ENCODE results near the gene ARMC12.

ARMC12 gene

DNA sequence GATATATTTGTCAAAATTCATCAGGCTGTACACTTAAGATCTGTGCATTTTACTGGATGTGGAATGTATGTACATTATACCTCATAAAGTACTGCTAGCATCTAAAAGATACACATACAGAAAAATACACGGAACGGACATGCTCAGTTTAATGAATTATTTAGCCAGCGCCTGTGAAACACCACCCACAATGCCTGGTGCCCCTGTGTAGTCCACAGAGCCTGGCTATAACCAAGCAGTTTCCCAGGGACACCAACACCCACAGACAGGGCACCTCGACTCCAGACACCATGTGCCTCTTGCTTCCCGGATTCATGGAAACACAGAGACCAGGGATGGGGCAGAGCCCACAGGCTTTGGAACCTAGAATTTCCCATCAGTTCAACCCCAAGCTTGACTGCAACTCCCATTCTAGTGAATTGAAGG lies 17.4 kb upstream of the ARMC12 start:
- H4K20me1 ChIP-seq (ENCODE audit: control insufficient read depth, insufficient read depth, low read depth, low read length), result no peaks in the 10 kb centered on the region
- H3K4me2 ChIP-seq (ENCODE audit: low read length), result peak overlapping the region; percentile 91
- peaks cover 12% of the 10 kb centered on the region for H3F3A ChIP-seq (ENCODE audit: control insufficient read depth, insufficient read depth)
- peaks cover 59% of the 10 kb centered on the region for H3K4me1 ChIP-seq (ENCODE audit: control insufficient read depth, low read length)
- no peaks in the 10 kb centered on the region for H3K36me3 ChIP-seq (ENCODE audit: control insufficient read depth, low read length)
- peak overlapping the region; percentile 72 for H3K4me3 ChIP-seq (ENCODE audit: low read length)
- H3K9me2 ChIP-seq (replicated peaks; ENCODE audit: control insufficient read depth, low read length), result no peaks in the 10 kb centered on the region
- no peaks in the 10 kb centered on the region for H3K9me3 ChIP-seq (ENCODE audit: control insufficient read depth, insufficient read depth, low read length)
- no peaks in the 10 kb centered on the region for H3K79me2 ChIP-seq (ENCODE audit: control insufficient read depth, low read length)
- H3K27ac ChIP-seq (ENCODE audit: low read depth, low read length), result peak overlapping the region; percentile 82
- TF ChIP-seq EZH2phosphoT487 (IDR thresholded peaks at IDR 0.05; ENCODE audit: borderline replicate concordance, low read length), result no peak
- TF ChIP-seq, protein P1, sequence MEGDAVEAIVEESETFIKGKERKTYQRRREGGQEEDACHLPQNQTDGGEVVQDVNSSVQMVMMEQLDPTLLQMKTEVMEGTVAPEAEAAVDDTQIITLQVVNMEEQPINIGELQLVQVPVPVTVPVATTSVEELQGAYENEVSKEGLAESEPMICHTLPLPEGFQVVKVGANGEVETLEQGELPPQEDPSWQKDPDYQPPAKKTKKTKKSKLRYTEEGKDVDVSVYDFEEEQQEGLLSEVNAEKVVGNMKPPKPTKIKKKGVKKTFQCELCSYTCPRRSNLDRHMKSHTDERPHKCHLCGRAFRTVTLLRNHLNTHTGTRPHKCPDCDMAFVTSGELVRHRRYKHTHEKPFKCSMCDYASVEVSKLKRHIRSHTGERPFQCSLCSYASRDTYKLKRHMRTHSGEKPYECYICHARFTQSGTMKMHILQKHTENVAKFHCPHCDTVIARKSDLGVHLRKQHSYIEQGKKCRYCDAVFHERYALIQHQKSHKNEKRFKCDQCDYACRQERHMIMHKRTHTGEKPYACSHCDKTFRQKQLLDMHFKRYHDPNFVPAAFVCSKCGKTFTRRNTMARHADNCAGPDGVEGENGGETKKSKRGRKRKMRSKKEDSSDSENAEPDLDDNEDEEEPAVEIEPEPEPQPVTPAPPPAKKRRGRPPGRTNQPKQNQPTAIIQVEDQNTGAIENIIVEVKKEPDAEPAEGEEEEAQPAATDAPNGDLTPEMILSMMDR (IDR thresholded peaks at IDR 0.05; ENCODE audit: low read depth, low read length, poor library complexity, severe bottlenecking), result no peak
- no peaks in the 10 kb centered on the region for H3K27me3 ChIP-seq (ENCODE audit: control insufficient read depth, low read length)

DNA sequence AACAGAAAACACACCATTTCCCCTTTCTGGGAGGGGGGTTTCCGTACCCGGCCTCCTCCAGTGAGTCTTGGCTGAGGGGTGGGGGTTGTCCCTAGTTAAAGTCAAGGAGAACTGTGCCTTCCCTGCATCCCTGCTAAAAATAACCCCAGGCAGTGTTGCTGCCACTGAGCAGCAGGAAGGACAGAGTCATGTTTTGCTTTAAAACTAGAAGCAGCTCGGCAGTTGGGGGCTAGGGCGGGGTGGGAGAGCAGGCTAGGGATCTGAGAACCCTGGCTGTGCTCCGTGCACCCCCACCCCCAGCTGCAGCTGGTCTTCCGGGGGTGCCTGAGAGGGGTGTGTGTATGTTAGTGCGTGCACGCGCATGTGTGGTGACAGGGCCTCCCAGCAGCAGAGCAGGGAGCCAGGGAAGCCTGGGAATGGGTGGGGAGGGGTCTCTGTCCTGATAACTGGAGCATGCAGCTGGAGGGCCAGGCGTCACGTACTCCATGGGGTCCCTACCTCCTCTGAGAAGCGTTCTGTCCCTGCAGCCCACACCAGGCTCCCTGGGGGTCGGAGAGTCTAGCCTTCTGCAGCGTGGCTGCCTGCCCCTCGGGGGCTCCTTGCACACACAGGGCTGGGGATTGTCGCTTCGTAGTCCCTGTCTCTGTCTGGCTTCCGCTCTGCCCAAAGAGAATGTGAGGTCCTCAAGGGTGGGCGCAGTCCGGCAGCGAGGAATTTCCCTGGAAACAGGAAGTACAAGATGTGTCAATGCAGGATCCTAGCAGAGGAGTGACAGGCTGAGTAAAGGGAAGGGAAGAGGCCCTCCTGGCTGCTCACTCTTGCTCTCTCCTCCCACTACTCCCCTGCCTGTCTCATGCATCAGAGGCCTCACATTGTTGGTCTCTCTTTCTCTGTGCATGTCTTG lies 16.8 kb upstream of the ARMC12 start:
- peak overlapping the region; percentile 91 for H3K4me2 ChIP-seq (ENCODE audit: low read length)
- peaks cover 60% of the 10 kb centered on the region for H3K4me1 ChIP-seq (ENCODE audit: control insufficient read depth, low read length)
- H3K36me3 ChIP-seq (ENCODE audit: control insufficient read depth, low read length), result no peaks in the 10 kb centered on the region
- peaks cover 12% of the 10 kb centered on the region for H3F3A ChIP-seq (ENCODE audit: control insufficient read depth, insufficient read depth)
- H3K9me3 ChIP-seq (ENCODE audit: control insufficient read depth, insufficient read depth, low read length), result no peaks in the 10 kb centered on the region
- peak overlapping the region; percentile 72 for H3K4me3 ChIP-seq (ENCODE audit: low read length)
- H3K79me2 ChIP-seq (ENCODE audit: control insufficient read depth, low read length), result no peaks in the 10 kb centered on the region
- H3K27ac ChIP-seq (ENCODE audit: low read depth, low read length), result peak overlapping the region; percentile 82
- no peaks in the 10 kb centered on the region for H3K27me3 ChIP-seq (ENCODE audit: control insufficient read depth, low read length)
- H4K20me1 ChIP-seq (ENCODE audit: control insufficient read depth, insufficient read depth, low read depth, low read length), result no peaks in the 10 kb centered on the region
- H3K9me2 ChIP-seq (replicated peaks; ENCODE audit: control insufficient read depth, low read length), result no peaks in the 10 kb centered on the region
- TF ChIP-seq, protein P1 (IDR thresholded peaks at IDR 0.05; ENCODE audit: low read depth, low read length, poor library complexity, severe bottlenecking), result no peak
- TF ChIP-seq EZH2phosphoT487 (IDR thresholded peaks at IDR 0.05; ENCODE audit: borderline replicate concordance, low read length), result no peak

DNA sequence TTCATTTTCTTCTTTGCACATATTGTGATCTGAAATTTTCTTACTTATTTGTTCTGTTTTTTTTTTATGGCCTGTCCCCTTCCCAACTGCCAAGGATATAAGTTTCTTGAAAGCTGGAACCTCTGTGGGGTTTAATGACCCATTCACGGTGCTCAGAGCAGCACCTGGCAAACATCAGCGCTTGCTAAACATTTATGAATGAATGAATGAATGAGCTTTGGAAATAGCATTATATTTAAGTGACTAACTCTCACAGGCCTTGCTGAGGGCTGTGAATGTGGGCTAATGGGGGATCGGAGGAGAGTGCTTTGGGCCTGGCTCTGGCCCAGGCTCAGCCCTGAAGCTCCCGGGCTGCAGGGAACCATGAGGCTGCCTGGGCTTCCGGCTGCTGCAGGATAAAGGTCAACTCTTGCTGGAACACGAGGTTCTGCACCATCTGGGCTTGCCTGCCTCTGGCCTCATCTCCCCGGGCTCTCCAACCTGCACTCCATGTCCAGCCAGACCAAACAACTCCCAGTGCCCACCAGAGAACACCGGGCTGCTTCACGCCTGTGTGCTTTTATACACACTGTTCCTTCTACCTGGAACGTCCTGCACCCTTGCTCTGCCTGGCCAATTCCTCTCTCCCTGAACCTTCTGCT lies 14.6 kb upstream of the ARMC12 start:
- Histone ChIP-seq H3K4me2 (ENCODE audit: low read length) (no peak overlapping the region), H3K4me1 (ENCODE audit: control insufficient read depth, low read length) (peaks cover 70% of the 10 kb centered on the region)

More for the DNA sequence above, 14.6 kb upstream of the ARMC12 start:
- H3K4me3 ChIP-seq (ENCODE audit: low read length), result no peak overlapping the region
- no peaks in the 10 kb centered on the region for H4K20me1 ChIP-seq (ENCODE audit: control insufficient read depth, insufficient read depth, low read depth, low read length)
- no peak for TF ChIP-seq EZH2phosphoT487 (IDR thresholded peaks at IDR 0.05; ENCODE audit: borderline replicate concordance, low read length)
- TF ChIP-seq, protein P1 (IDR thresholded peaks at IDR 0.05; ENCODE audit: low read depth, low read length, poor library complexity, severe bottlenecking), result no peak
- H3K9me2 ChIP-seq (replicated peaks; ENCODE audit: control insufficient read depth, low read length), result no peaks in the 10 kb centered on the region
- no peaks in the 10 kb centered on the region for H3K36me3 ChIP-seq (ENCODE audit: control insufficient read depth, low read length)
- H3K27ac ChIP-seq (ENCODE audit: low read depth, low read length), result no peak overlapping the region
- no peaks in the 10 kb centered on the region for H3K27me3 ChIP-seq (ENCODE audit: control insufficient read depth, low read length)
- no peaks in the 10 kb centered on the region for H3K79me2 ChIP-seq (ENCODE audit: control insufficient read depth, low read length)
- no peaks in the 10 kb centered on the region for H3K9me3 ChIP-seq (ENCODE audit: control insufficient read depth, insufficient read depth, low read length)
- H3F3A ChIP-seq (ENCODE audit: control insufficient read depth, insufficient read depth), result peaks cover 15% of the 10 kb centered on the region
